ENCODE results near the gene OR9Q1. TPM values are rescaled to one million over a fixed set of nuclear protein-coding genes. Genes with fewer than 3 reads are reported as not detected.

The OR9Q1 gene
- total RNA-seq, 1 experiment from 2014 or later: not detected

GRCh38 chr11:58004664-58005063, 19.0 kb upstream of the OR9Q1 start:
- DNase-seq (no peak), ATAC-seq (no peak)
- no TSS peak for BruUV-seq (replicated peaks)
- H3K4me2 ChIP-seq (ENCODE audit: low read length): no peak overlapping the region
- H3K27me3 ChIP-seq (ENCODE audit: low read length): peaks cover 23% of the 10 kb centered on the region; the same call in 1 of the 2 replicates
- H3K4me3 ChIP-seq (ENCODE audit: low read length): no peak overlapping the region
- CTCF ChIA-PET: no interaction called here
- no peaks in the 10 kb centered on the region for H3K79me2 ChIP-seq (ENCODE audit: low read length)
- H3K36me3 ChIP-seq (ENCODE audit: low read depth, low read length): no peaks in the 10 kb centered on the region
- H3K9me2 ChIP-seq (replicated peaks; ENCODE audit: low read length): no peaks in the 10 kb centered on the region
- H3K9ac ChIP-seq (ENCODE audit: low read length): no peak overlapping the region
- H2AFZ ChIP-seq (ENCODE audit: low read length): no peak overlapping the region
- intact Hi-C loops (cut with micrococcal nuclease): no loop called here
- no peak overlapping the region for H3K27ac ChIP-seq (ENCODE audit: low read length)
- H3K4me1 ChIP-seq (ENCODE audit: insufficient read depth, low read length): no peaks in the 10 kb centered on the region
- TF ChIP-seq CTCF (conservative IDR thresholded peaks at IDR 0.05; ENCODE audit: low read depth, low read length) (no peak), EZH2 (IDR thresholded peaks at IDR 0.05; ENCODE audit: low read length, unreplicated experiment) (no peak), EZH2phosphoT487 (IDR thresholded peaks at IDR 0.05; ENCODE audit: borderline replicate concordance, low read length) (no peak)
- no peaks in the 10 kb centered on the region for H4K20me1 ChIP-seq (ENCODE audit: low read length)
- H3F3A ChIP-seq (ENCODE audit: low read length, unreplicated experiment): no peaks in the 10 kb centered on the region
- POLR2A ChIA-PET (ENCODE audit: unreplicated experiment): no interaction called here
- H3K9me3 ChIP-seq (ENCODE audit: low read length): no peaks in the 10 kb centered on the region

- BruUV-seq (replicated peaks): no TSS peak
- no peak overlapping the region for H3K9ac ChIP-seq (ENCODE audit: low read length)
- H2AFZ ChIP-seq (ENCODE audit: low read length): no peak overlapping the region
- intact Hi-C loops (cut with micrococcal nuclease): no loop called here
- CTCF ChIA-PET: no interaction called here
- no peak overlapping the region for H3K4me3 ChIP-seq (ENCODE audit: low read length)
- H3K79me2 ChIP-seq (ENCODE audit: low read length): no peaks in the 10 kb centered on the region
- H3K4me1 ChIP-seq (ENCODE audit: insufficient read depth, low read length): no peaks in the 10 kb centered on the region
- H3K36me3 ChIP-seq (ENCODE audit: low read depth, low read length): no peaks in the 10 kb centered on the region
- no peak for ATAC-seq
- DNase-seq: peak; percentile 33
- H3K9me3 ChIP-seq (ENCODE audit: low read length): no peaks in the 10 kb centered on the region
- H3K27ac ChIP-seq (ENCODE audit: low read length): no peak overlapping the region
- no peak overlapping the region for H3K4me2 ChIP-seq (ENCODE audit: low read length)
- H4K20me1 ChIP-seq (ENCODE audit: low read length): no peaks in the 10 kb centered on the region
- H3K27me3 ChIP-seq (ENCODE audit: low read length): peaks cover 18% of the 10 kb centered on the region; the same call in 1 of the 2 replicates
- no peaks in the 10 kb centered on the region for H3F3A ChIP-seq (ENCODE audit: low read length, unreplicated experiment)
- POLR2A ChIA-PET (ENCODE audit: unreplicated experiment): no interaction called here
- no peak for TF ChIP-seq EZH2 (IDR thresholded peaks at IDR 0.05; ENCODE audit: low read length, unreplicated experiment)
- no peak for TF ChIP-seq EZH2phosphoT487 (IDR thresholded peaks at IDR 0.05; ENCODE audit: borderline replicate concordance, low read length)
- no peak for TF ChIP-seq CTCF (conservative IDR thresholded peaks at IDR 0.05; ENCODE audit: low read depth, low read length)
- H3K9me2 ChIP-seq (replicated peaks; ENCODE audit: low read length): no peaks in the 10 kb centered on the region
Observed at GRCh38 chr11:58006940-58007339, 16.7 kb upstream of the OR9Q1 start.

- no peak overlapping the region for H3K27ac ChIP-seq (ENCODE audit: low read length)
Observed at GRCh38 chr11:58011771-58012170, 11.9 kb upstream of the OR9Q1 start.

More at GRCh38 chr11:58011771-58012170, 11.9 kb upstream of the OR9Q1 start:
- Histone ChIP-seq H2AFZ (ENCODE audit: low read length) (no peak overlapping the region), H3K4me1 (ENCODE audit: insufficient read depth, low read length) (no peaks in the 10 kb centered on the region), H3K9me3 (ENCODE audit: low read length) (no peaks in the 10 kb centered on the region), H3F3A (ENCODE audit: low read length, unreplicated experiment) (no peaks in the 10 kb centered on the region), H3K9me2 (replicated peaks; ENCODE audit: low read length) (no peaks in the 10 kb centered on the region), H3K36me3 (ENCODE audit: low read depth, low read length) (no peaks in the 10 kb centered on the region), H3K27me3 (ENCODE audit: low read length) (peaks cover 7% of the 10 kb centered on the region; the same call in 1 of the 2 replicates), H4K20me1 (ENCODE audit: low read length) (no peaks in the 10 kb centered on the region), H3K79me2 (ENCODE audit: low read length) (no peaks in the 10 kb centered on the region), H3K4me2 (ENCODE audit: low read length) (no peak overlapping the region), H3K9ac (ENCODE audit: low read length) (no peak overlapping the region), H3K4me3 (ENCODE audit: low read length) (no peak overlapping the region)
- ATAC-seq: no peak
- CTCF ChIA-PET: no interaction called here
- BruUV-seq (replicated peaks): no TSS peak
- no peak for DNase-seq
- intact Hi-C loops (cut with micrococcal nuclease): no loop called here
- TF ChIP-seq EZH2phosphoT487 (IDR thresholded peaks at IDR 0.05; ENCODE audit: borderline replicate concordance, low read length) (no peak), CTCF (conservative IDR thresholded peaks at IDR 0.05; ENCODE audit: low read depth, low read length) (no peak), EZH2 (IDR thresholded peaks at IDR 0.05; ENCODE audit: low read length, unreplicated experiment) (no peak)
- POLR2A ChIA-PET (ENCODE audit: unreplicated experiment): no interaction called here
